ENCODE measurements around the gene MYH11. TPM values are rescaled to one million over a fixed set of nuclear protein-coding genes. Genes with fewer than 3 reads are reported as not detected.

The MYH11 gene
- total and polyA plus RNA-seq, 8 donors: 1.6 to 24.7 (median 5.0) TPM

GRCh38 chr16:15837761-15838160, 19.1 kb downstream of the MYH11 start:
- no peaks in the 10 kb centered on the region for H3K27me3 ChIP-seq
- no peaks in the 10 kb centered on the region for H3K9me3 ChIP-seq
- 91 to 92% methylated on average over 11 of the region's 11 CpGs for WGBS, 2 donors
- H3K4me3 ChIP-seq: no peak overlapping the region
- no peak for TF ChIP-seq CTCF (IDR thresholded peaks at IDR 0.05)
- H3K4me1 ChIP-seq: no peaks in the 10 kb centered on the region
- intact Hi-C loops (cut with DNase I): no loop called here
- FAIRE-seq: no peak
- no peak for ATAC-seq
- DNase-seq: no peak
- H3K36me3 ChIP-seq: no peaks in the 10 kb centered on the region
- H3K27ac ChIP-seq: no peak overlapping the region

- intact Hi-C loops (cut with DNase I): no loop called here
- Histone ChIP-seq H3K36me3 (no peaks in the 10 kb centered on the region), H3K27ac (no peak overlapping the region), H3K27me3 (no peaks in the 10 kb centered on the region), H3K4me1 (no peaks in the 10 kb centered on the region), H3K4me3 (no peak overlapping the region), H3K9me3 (no peaks in the 10 kb centered on the region)
- DNase-seq (no peak), FAIRE-seq (no peak), ATAC-seq (no peak)
- WGBS, 2 donors: 78 to 82% methylated on average over 10 of the region's 10 CpGs
- TF ChIP-seq CTCF (IDR thresholded peaks at IDR 0.05): no peak
These were observed 19.7 kb downstream of the MYH11 start for GRCh38 chr16:15836965-15837611.

- Histone ChIP-seq H3K27me3 (no peaks in the 10 kb centered on the region), H3K27ac (no peak overlapping the region), H3K9me3 (no peaks in the 10 kb centered on the region), H3K36me3 (no peaks in the 10 kb centered on the region), H3K4me3 (no peak overlapping the region), H3K4me1 (no peaks in the 10 kb centered on the region)
- DNase-seq: no peak
- FAIRE-seq: no peak
- TF ChIP-seq CTCF (IDR thresholded peaks at IDR 0.05): no peak
- no peak for ATAC-seq
- WGBS, 2 donors: 79 to 81% methylated on average over 6 of the region's 6 CpGs
- intact Hi-C loops (cut with DNase I): no loop called here
These were observed 20.8 kb downstream of the MYH11 start for GRCh38 chr16:15836074-15836473.

- no peaks in the 10 kb centered on the region for H3K27me3 ChIP-seq
- H3K4me3 ChIP-seq: no peak overlapping the region
- FAIRE-seq (no peak), ATAC-seq (no peak), DNase-seq (no peak)
- H3K4me1 ChIP-seq: no peaks in the 10 kb centered on the region
- no peaks in the 10 kb centered on the region for H3K9me3 ChIP-seq
- no peaks in the 10 kb centered on the region for H3K36me3 ChIP-seq
- no peak overlapping the region for H3K27ac ChIP-seq
- intact Hi-C loops (cut with DNase I): no loop called here
- WGBS, 2 donors: 54 to 58% methylated on average over 2 of the region's 2 CpGs
- TF ChIP-seq CTCF (IDR thresholded peaks at IDR 0.05): no peak
These were observed 21.5 kb downstream of the MYH11 start for GRCh38 chr16:15835136-15835878.

GRCh38 chr16:15834502-15834901, 22.3 kb downstream of the MYH11 start:
- H3K36me3 ChIP-seq: no peaks in the 10 kb centered on the region
- no peak for DNase-seq

More at GRCh38 chr16:15834502-15834901, 22.3 kb downstream of the MYH11 start:
- intact Hi-C loops (cut with DNase I): no loop called here
- Histone ChIP-seq H3K4me3 (no peak overlapping the region), H3K9me3 (no peaks in the 10 kb centered on the region), H3K27me3 (no peaks in the 10 kb centered on the region), H3K4me1 (no peaks in the 10 kb centered on the region), H3K27ac (no peak overlapping the region)
- FAIRE-seq: no peak
- 80 to 91% methylated on average over 4 of the region's 4 CpGs for WGBS, 2 donors
- no peak for ATAC-seq
- TF ChIP-seq CTCF (IDR thresholded peaks at IDR 0.05): no peak

All from pancreas (tissue), 10 donors.